Duodenal mucosa (tissue), 2 donors: ENCODE data around the gene GRIK4.

Experiments
- H3K27ac ChIP-seq: one replicate; pipeline ENCODE4 v1.7.0; 2013; ENCODE audit warnings: low read depth, low read length
- H3K27me3 ChIP-seq, 2 donors: one replicate each; pipeline ENCODE4 v1.7.0; 2013; ENCODE audit warnings: low read length in 2 of 2, control low read depth in 1 of 2; ENCODE audit not compliant: insufficient read depth in 2 of 2, control insufficient read depth in 1 of 2
- H3K36me3 ChIP-seq, 2 donors: one replicate each; pipeline ENCODE4 v1.7.0; 2013; ENCODE audit warnings: low read length in 2 of 2, control low read depth in 1 of 2; ENCODE audit not compliant: insufficient read depth in 2 of 2, control insufficient read depth in 1 of 2
- H3K4me1 ChIP-seq, 2 donors: one replicate each; pipeline ENCODE4 v1.7.0; 2013; ENCODE audit warnings: low read length in 2 of 2, control low read depth in 1 of 2; ENCODE audit not compliant: insufficient read depth in 2 of 2, control insufficient read depth in 1 of 2
- H3K4me3 ChIP-seq, 2 donors: one replicate each; pipeline ENCODE4 v1.7.0; 2013; ENCODE audit warnings: low read length in 2 of 2, low read depth in 1 of 2
- H3K9ac ChIP-seq, 2 donors: one replicate each; pipeline ENCODE4 v1.7.0; 2013; ENCODE audit warnings: low read length in 2 of 2, low read depth in 1 of 2
- H3K9me3 ChIP-seq, 2 donors: one replicate each; pipeline ENCODE4 v1.7.0; 2013; ENCODE audit warnings: low read length in 2 of 2, control low read depth in 1 of 2; ENCODE audit not compliant: control insufficient read depth in 1 of 2

Gene GRIK4

GRCh38 chr11:120839201-120839600, 327.7 kb downstream of the GRIK4 start:
- H3K9me3 ChIP-seq = no peaks in the 10 kb centered on the region
- H3K36me3 ChIP-seq = no peaks in the 10 kb centered on the region
- H3K4me1 ChIP-seq = no peaks in the 10 kb centered on the region
- H3K4me3 ChIP-seq = no peak overlapping the region
- peaks cover 0 to 3% of the 10 kb centered on the region in 2 donors for H3K27me3 ChIP-seq
- H3K27ac ChIP-seq = no peak overlapping the region
- H3K9ac ChIP-seq = no peak overlapping the region

- Histone ChIP-seq H3K27me3 (peaks cover 0 to under 1% of the 10 kb centered on the region in 2 donors), H3K4me3 (no peak overlapping the region), H3K27ac (no peak overlapping the region), H3K4me1 (no peaks in the 10 kb centered on the region), H3K9ac (no peak overlapping the region), H3K36me3 (no peaks in the 10 kb centered on the region), H3K9me3 (no peaks in the 10 kb centered on the region)
Observed at GRCh38 chr11:120839846-120840402, 328.4 kb downstream of the GRIK4 start.

- Histone ChIP-seq H3K4me1 (no peaks in the 10 kb centered on the region), H3K9ac (no peak overlapping the region), H3K27me3 (no peaks in the 10 kb centered on the region), H3K36me3 (no peaks in the 10 kb centered on the region), H3K27ac (no peak overlapping the region), H3K4me3 (no peak overlapping the region), H3K9me3 (no peaks in the 10 kb centered on the region)
Observed at GRCh38 chr11:120840661-120841060, 329.1 kb downstream of the GRIK4 start.

GRCh38 chr11:120841074-120841473, 329.5 kb downstream of the GRIK4 start:
- Histone ChIP-seq H3K27ac (no peak overlapping the region), H3K9ac (no peak overlapping the region), H3K27me3 (no peaks in the 10 kb centered on the region), H3K9me3 (no peaks in the 10 kb centered on the region), H3K4me3 (no peak overlapping the region), H3K4me1 (no peaks in the 10 kb centered on the region), H3K36me3 (no peaks in the 10 kb centered on the region)

GRCh38 chr11:120842195-120842594, 330.6 kb downstream of the GRIK4 start:
- H3K27me3 ChIP-seq = no peaks in the 10 kb centered on the region
- H3K4me3 ChIP-seq = no peak overlapping the region
- H3K4me1 ChIP-seq = no peaks in the 10 kb centered on the region
- H3K9ac ChIP-seq = no peak overlapping the region
- no peaks in the 10 kb centered on the region for H3K9me3 ChIP-seq
- no peak overlapping the region for H3K27ac ChIP-seq
- no peaks in the 10 kb centered on the region for H3K36me3 ChIP-seq

- Histone ChIP-seq H3K27me3 (no peaks in the 10 kb centered on the region), H3K36me3 (no peaks in the 10 kb centered on the region), H3K9ac (no peak overlapping the region), H3K27ac (no peak overlapping the region), H3K9me3 (no peaks in the 10 kb centered on the region), H3K4me3 (no peak overlapping the region), H3K4me1 (no peaks in the 10 kb centered on the region)
Observed at GRCh38 chr11:120853435-120853834, 341.9 kb downstream of the GRIK4 start.

DNA sequence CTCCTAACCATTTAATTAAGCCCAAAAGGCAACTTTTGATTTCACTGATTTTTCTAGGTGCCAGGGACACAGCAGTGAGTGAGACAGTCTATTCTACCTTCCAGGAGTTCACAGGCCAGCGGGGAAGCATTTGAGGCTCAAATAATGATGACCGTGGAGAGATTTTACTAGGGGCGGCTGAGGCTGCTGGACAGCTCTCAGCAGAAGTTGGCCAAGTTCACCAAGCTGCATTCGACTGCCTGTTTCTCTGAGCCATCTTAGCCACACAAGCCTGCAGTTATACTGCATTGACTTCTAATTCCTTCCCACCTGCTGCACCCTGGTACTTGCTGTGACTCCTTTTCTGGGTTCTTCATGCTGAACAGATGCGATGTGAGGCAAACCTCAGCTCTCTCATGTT, 343.4 kb downstream of the GRIK4 start:
- H3K36me3 ChIP-seq = no peaks in the 10 kb centered on the region
- H3K9me3 ChIP-seq = no peaks in the 10 kb centered on the region
- H3K9ac ChIP-seq = no peak overlapping the region
- no peak overlapping the region for H3K27ac ChIP-seq
- no peaks in the 10 kb centered on the region for H3K4me1 ChIP-seq
- H3K4me3 ChIP-seq = no peak overlapping the region
- no peaks in the 10 kb centered on the region for H3K27me3 ChIP-seq

DNA sequence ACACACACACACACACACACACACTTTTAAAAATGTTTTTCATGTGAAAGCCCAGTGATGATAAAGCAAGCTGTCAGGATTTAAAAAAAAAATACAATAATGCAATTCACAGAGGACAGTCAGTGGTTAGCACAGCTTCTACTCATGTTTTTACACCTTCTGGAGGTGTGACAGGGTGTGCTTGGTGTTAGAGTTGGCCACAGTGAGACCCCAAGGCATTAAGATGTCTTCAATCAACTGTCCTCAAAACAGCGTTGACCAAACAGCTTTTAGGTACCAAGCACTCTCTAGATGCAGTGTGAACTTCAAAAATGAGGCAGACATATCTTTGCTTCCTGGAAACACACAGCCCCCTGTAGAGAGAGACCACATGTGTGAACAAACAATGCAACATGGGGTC, 346.0 kb downstream of the GRIK4 start:
- no peak overlapping the region for H3K4me3 ChIP-seq
- H3K36me3 ChIP-seq = no peaks in the 10 kb centered on the region
- no peaks in the 10 kb centered on the region for H3K9me3 ChIP-seq
- no peak overlapping the region for H3K9ac ChIP-seq
- H3K4me1 ChIP-seq = no peaks in the 10 kb centered on the region
- H3K27me3 ChIP-seq = no peaks in the 10 kb centered on the region
- H3K27ac ChIP-seq = no peak overlapping the region

DNA sequence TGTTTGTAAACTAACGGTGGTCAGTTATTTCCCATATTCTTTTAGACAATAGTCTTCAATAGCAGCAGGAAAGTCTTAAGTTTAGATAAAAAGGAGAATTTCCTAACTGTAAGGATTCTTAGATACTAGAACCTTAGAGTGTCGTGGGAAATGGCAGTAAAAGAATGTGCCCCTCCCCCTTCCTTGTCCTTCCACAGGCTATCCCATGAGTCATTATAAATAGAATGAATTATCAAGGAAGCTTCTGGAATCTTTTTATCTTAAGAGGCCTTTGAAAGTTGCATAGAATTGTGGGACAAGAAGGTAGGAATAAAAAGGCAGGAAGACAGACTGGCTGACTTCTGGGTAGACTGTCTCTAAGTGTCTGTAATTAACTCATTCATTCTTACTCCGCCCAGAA, 347.2 kb downstream of the GRIK4 start:
- Histone ChIP-seq H3K4me1 (no peaks in the 10 kb centered on the region), H3K36me3 (no peaks in the 10 kb centered on the region), H3K4me3 (no peak overlapping the region), H3K27ac (no peak overlapping the region), H3K9me3 (no peaks in the 10 kb centered on the region), H3K27me3 (no peaks in the 10 kb centered on the region), H3K9ac (no peak overlapping the region)

- no peak overlapping the region for H3K4me3 ChIP-seq
- H3K9ac ChIP-seq = no peak overlapping the region
- no peak overlapping the region for H3K27ac ChIP-seq
- H3K27me3 ChIP-seq = no peaks in the 10 kb centered on the region
- H3K9me3 ChIP-seq = no peaks in the 10 kb centered on the region
- H3K4me1 ChIP-seq = no peaks in the 10 kb centered on the region
- no peaks in the 10 kb centered on the region for H3K36me3 ChIP-seq
Observed at GRCh38 chr11:120859552-120860295, 348.2 kb downstream of the GRIK4 start.
